Measurements from ENCODE around the gene KIAA1328.

KIAA1328 gene

DNA sequence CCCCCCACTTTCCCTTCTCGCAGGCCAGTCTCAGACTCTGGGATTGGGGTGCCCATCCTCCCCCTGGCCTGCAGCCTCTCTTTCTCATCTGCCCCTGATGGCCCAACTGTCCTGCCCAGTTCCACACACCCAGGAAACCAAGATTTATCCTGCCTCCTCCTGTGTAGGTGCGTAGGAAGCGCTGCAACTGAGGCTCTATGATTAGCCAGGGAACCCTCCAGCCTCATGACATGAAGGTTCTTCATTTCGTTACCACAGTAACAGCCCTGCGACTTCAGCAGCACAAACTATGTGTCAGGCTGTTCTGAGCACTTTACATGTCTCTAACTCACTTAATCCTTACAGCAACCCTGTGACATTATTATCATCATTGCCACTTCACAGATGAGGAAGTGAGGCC lies 430.8 kb downstream of the KIAA1328 start:
- H3K9ac ChIP-seq (ENCODE audit: low read length): no peak overlapping the region
- H3K27ac ChIP-seq (ENCODE audit: low read depth, low read length): no peak overlapping the region
- no peaks in the 10 kb centered on the region for H3K79me2 ChIP-seq (ENCODE audit: insufficient read depth, low read length)
- H4K20me1 ChIP-seq (ENCODE audit: low read depth, low read length): no peaks in the 10 kb centered on the region
- TF ChIP-seq CTCF (IDR thresholded peaks at IDR 0.05; ENCODE audit: insufficient read depth, low read length, poor library complexity, severe bottlenecking) (no peak), EZH2phosphoT487 (conservative IDR thresholded peaks at IDR 0.05; ENCODE audit: low read length) (no peak)
- H3K4me3 ChIP-seq (ENCODE audit: insufficient read depth, low read length, poor library complexity, severe bottlenecking): no peak overlapping the region
- H3K9me3 ChIP-seq (ENCODE audit: insufficient read depth, low read length): no peaks in the 10 kb centered on the region
- H3F3A ChIP-seq (ENCODE audit: insufficient read depth): no peaks in the 10 kb centered on the region
- no peaks in the 10 kb centered on the region for H3K9me2 ChIP-seq (replicated peaks; ENCODE audit: insufficient read depth, low read length)
- H3K36me3 ChIP-seq (ENCODE audit: low read length): no peaks in the 10 kb centered on the region
- H2AFZ ChIP-seq (ENCODE audit: low read depth, low read length, severe bottlenecking): no peak overlapping the region
- H3K4me2 ChIP-seq (ENCODE audit: low read depth, low read length, poor library complexity, severe bottlenecking): no peak overlapping the region
- no peaks in the 10 kb centered on the region for H3K27me3 ChIP-seq (ENCODE audit: low read length)

GRCh38 chr18:37260367-37261093 lies 431.6 kb downstream of the KIAA1328 start:
- H3K79me2 ChIP-seq (ENCODE audit: insufficient read depth, low read length): no peaks in the 10 kb centered on the region
- TF ChIP-seq EZH2phosphoT487 (conservative IDR thresholded peaks at IDR 0.05; ENCODE audit: low read length) (no peak), CTCF (IDR thresholded peaks at IDR 0.05; ENCODE audit: insufficient read depth, low read length, poor library complexity, severe bottlenecking) (no peak)

GRCh38 chr18:37261246-37261840 lies 432.4 kb downstream of the KIAA1328 start:
- H3K36me3 ChIP-seq (ENCODE audit: low read length): no peaks in the 10 kb centered on the region
- no peak overlapping the region for H3K4me2 ChIP-seq (ENCODE audit: low read depth, low read length, poor library complexity, severe bottlenecking)
- no peak for TF ChIP-seq CTCF (IDR thresholded peaks at IDR 0.05; ENCODE audit: insufficient read depth, low read length, poor library complexity, severe bottlenecking)
- no peak for TF ChIP-seq EZH2phosphoT487 (conservative IDR thresholded peaks at IDR 0.05; ENCODE audit: low read length)
- no peaks in the 10 kb centered on the region for H4K20me1 ChIP-seq (ENCODE audit: low read depth, low read length)
- H3K27me3 ChIP-seq (ENCODE audit: low read length): no peaks in the 10 kb centered on the region
- no peaks in the 10 kb centered on the region for H3K9me3 ChIP-seq (ENCODE audit: insufficient read depth, low read length)
- H3K27ac ChIP-seq (ENCODE audit: low read depth, low read length): no peak overlapping the region
- no peaks in the 10 kb centered on the region for H3F3A ChIP-seq (ENCODE audit: insufficient read depth)
- H3K4me3 ChIP-seq (ENCODE audit: insufficient read depth, low read length, poor library complexity, severe bottlenecking): no peak overlapping the region
- no peak overlapping the region for H3K9ac ChIP-seq (ENCODE audit: low read length)
- H3K79me2 ChIP-seq (ENCODE audit: insufficient read depth, low read length): no peaks in the 10 kb centered on the region
- H2AFZ ChIP-seq (ENCODE audit: low read depth, low read length, severe bottlenecking): no peak overlapping the region
- H3K9me2 ChIP-seq (replicated peaks; ENCODE audit: insufficient read depth, low read length): no peaks in the 10 kb centered on the region

More at GRCh38 chr18:37260367-37261093, 431.6 kb downstream of the KIAA1328 start:
- Histone ChIP-seq H3K36me3 (ENCODE audit: low read length) (no peaks in the 10 kb centered on the region), H3K27ac (ENCODE audit: low read depth, low read length) (no peak overlapping the region), H3K4me3 (ENCODE audit: insufficient read depth, low read length, poor library complexity, severe bottlenecking) (no peak overlapping the region), H3K9me3 (ENCODE audit: insufficient read depth, low read length) (no peaks in the 10 kb centered on the region), H3F3A (ENCODE audit: insufficient read depth) (no peaks in the 10 kb centered on the region), H3K9ac (ENCODE audit: low read length) (no peak overlapping the region), H3K27me3 (ENCODE audit: low read length) (no peaks in the 10 kb centered on the region), H3K4me2 (ENCODE audit: low read depth, low read length, poor library complexity, severe bottlenecking) (no peak overlapping the region), H3K9me2 (replicated peaks; ENCODE audit: insufficient read depth, low read length) (no peaks in the 10 kb centered on the region), H2AFZ (ENCODE audit: low read depth, low read length, severe bottlenecking) (no peak overlapping the region), H4K20me1 (ENCODE audit: low read depth, low read length) (no peaks in the 10 kb centered on the region)
